Measurements from ENCODE around the gene ADRA1B.
A peak's percentile ranks its signal among the peaks of the same experiment; 100 is the strongest.
"Not testable (repeated sequence)": the region's sequence is repeated elsewhere in the genome, so short reads cannot be mapped to it uniquely, and the experiment has no call there.

ADRA1B gene

GRCh38 chr5:159976921-159977320 is 60.6 kb downstream of the ADRA1B start:
- DNase-seq = no peak
- TF ChIP-seq GATA1 (IDR thresholded peaks at IDR 0.05; ENCODE audit: low read depth, low read length) = no peak
- no peak for TF ChIP-seq POLR2A (IDR thresholded peaks at IDR 0.05; ENCODE audit: low read length)

GRCh38 chr5:159978358-159978757 is 62.1 kb downstream of the ADRA1B start:
- DNase-seq = no peak

GRCh38 chr5:159982421-159983173 is 66.3 kb downstream of the ADRA1B start:
- DNase-seq = no peak
- TF ChIP-seq GATA1 (IDR thresholded peaks at IDR 0.05; ENCODE audit: low read depth, low read length) (no peak), POLR2A (IDR thresholded peaks at IDR 0.05; ENCODE audit: low read length) (no peak)

More at GRCh38 chr5:159978358-159978757, 62.1 kb downstream of the ADRA1B start:
- no peak for TF ChIP-seq POLR2A (IDR thresholded peaks at IDR 0.05; ENCODE audit: low read length)
- TF ChIP-seq GATA1 (IDR thresholded peaks at IDR 0.05; ENCODE audit: low read depth, low read length) = no peak

- no peak for TF ChIP-seq GATA1 (IDR thresholded peaks at IDR 0.05; ENCODE audit: low read depth, low read length)
- no peak for TF ChIP-seq POLR2A (IDR thresholded peaks at IDR 0.05; ENCODE audit: low read length)
- DNase-seq = peak; percentile 41 to 59
Observed at GRCh38 chr5:159987031-159987674, 70.9 kb downstream of the ADRA1B start.

GRCh38 chr5:159990506-159990905 is 74.2 kb downstream of the ADRA1B start:
- TF ChIP-seq GATA1 (IDR thresholded peaks at IDR 0.05; ENCODE audit: low read depth, low read length) = no peak
- no peak for TF ChIP-seq POLR2A (IDR thresholded peaks at IDR 0.05; ENCODE audit: low read length)
- no peak for DNase-seq

GRCh38 chr5:159992566-159992965 is 76.3 kb downstream of the ADRA1B start:
- DNase-seq = no peak
- TF ChIP-seq GATA1 (IDR thresholded peaks at IDR 0.05; ENCODE audit: low read depth, low read length) = no peak
- TF ChIP-seq POLR2A (IDR thresholded peaks at IDR 0.05; ENCODE audit: low read length) = no peak

GRCh38 chr5:159993194-159993593 is 76.9 kb downstream of the ADRA1B start:
- no peak for TF ChIP-seq GATA1 (IDR thresholded peaks at IDR 0.05; ENCODE audit: low read depth, low read length)
- no peak for TF ChIP-seq POLR2A (IDR thresholded peaks at IDR 0.05; ENCODE audit: low read length)
- DNase-seq = no peak

- DNase-seq = no peak
Observed at GRCh38 chr5:159995907-159996306, 79.6 kb downstream of the ADRA1B start.

GRCh38 chr5:160001457-160001856 is 85.2 kb downstream of the ADRA1B start:
- no peak for DNase-seq
- TF ChIP-seq GATA1 (IDR thresholded peaks at IDR 0.05; ENCODE audit: low read depth, low read length) = no peak
- no peak for TF ChIP-seq POLR2A (IDR thresholded peaks at IDR 0.05; ENCODE audit: low read length)

More at GRCh38 chr5:159995907-159996306, 79.6 kb downstream of the ADRA1B start:
- TF ChIP-seq GATA1 (IDR thresholded peaks at IDR 0.05; ENCODE audit: low read depth, low read length) = no peak
- TF ChIP-seq POLR2A (IDR thresholded peaks at IDR 0.05; ENCODE audit: low read length) = no peak

- DNase-seq = no peak
- TF ChIP-seq GATA1 (IDR thresholded peaks at IDR 0.05; ENCODE audit: low read depth, low read length) = no peak
- no peak for TF ChIP-seq POLR2A (IDR thresholded peaks at IDR 0.05; ENCODE audit: low read length)
Observed at GRCh38 chr5:160007514-160007913, 91.2 kb downstream of the ADRA1B start.

GRCh38 chr5:160008529-160008876 is 92.2 kb downstream of the ADRA1B start:
- not testable (repeated sequence) for DNase-seq

- no peak for TF ChIP-seq GATA1 (IDR thresholded peaks at IDR 0.05; ENCODE audit: low read depth, low read length)
- TF ChIP-seq POLR2A (IDR thresholded peaks at IDR 0.05; ENCODE audit: low read length) = peak; percentile 98
- DNase-seq = peak; percentile 99
Observed at GRCh38 chr5:160008877-160009590, 92.8 kb downstream of the ADRA1B start, which contains the start of gene TTC1. TSS of gene TTC1 (plus strand) at chr5:160009139. CDS start at chr5:160010529, 1,390 bp downstream.

GRCh38 chr5:160009591-160009989 is 93.3 kb downstream of the ADRA1B start:
- no peak for TF ChIP-seq POLR2A (IDR thresholded peaks at IDR 0.05; ENCODE audit: low read length)
- TF ChIP-seq GATA1 (IDR thresholded peaks at IDR 0.05; ENCODE audit: low read depth, low read length) = no peak
- DNase-seq = no peak

GRCh38 chr5:160011471-160011870 is 95.2 kb downstream of the ADRA1B start:
- peak in 1 of 2 experiments; percentile 5 for DNase-seq
- no peak for TF ChIP-seq POLR2A (IDR thresholded peaks at IDR 0.05; ENCODE audit: low read length)

- not testable (repeated sequence) for DNase-seq
Observed at GRCh38 chr5:160014197-160014596, 97.9 kb downstream of the ADRA1B start.
